HepG2 (cell line): ENCODE data around the gene CEP128. TPM values are rescaled to one million over a fixed set of nuclear protein-coding genes. Genes with fewer than 3 reads are reported as not detected.

ENCODE experiments used
- CENPBD1 ChIP-seq: sonication (generic); formaldehyde crosslinking; IDR thresholded peaks from 2 replicates; pipeline ENCODE4 v1.8.0; 2022; ENCODE audit warnings: missing genetic modification reagents, low read depth, mild to moderate bottlenecking, borderline replicate concordance
- CREB1 ChIP-seq, 2 experiments: fragments of 450-650 bp in 1 of 2; IDR thresholded peaks; 2 replicates each; pipeline ENCODE4 v1.6.1; 2016 to 2017; ENCODE audit warnings: control low read depth in 1 of 2, mild to moderate bottlenecking in 1 of 2, missing compliant biosample characterization in 1 of 2, missing genetic modification characterization in 1 of 2
- HNRNPUL1 ChIP-seq: fragments of 200-400 bp; formaldehyde crosslinking; IDR thresholded peaks from 2 replicates; pipeline ENCODE4 v1.6.1; 2017; ENCODE audit warnings: low read depth, mild to moderate bottlenecking, low read length, moderate library complexity
- MEIS1 ChIP-seq: sonication (generic); formaldehyde crosslinking; IDR thresholded peaks from 2 replicates; pipeline ENCODE4 v1.9.0; 2021; ENCODE audit warnings: mild to moderate bottlenecking, missing genetic modification reagents, moderate library complexity, borderline replicate concordance
- MYNN ChIP-seq: sonication (generic); formaldehyde crosslinking; IDR thresholded peaks from 2 replicates; pipeline ENCODE4 v1.4.0; 2020; ENCODE audit warnings: mild to moderate bottlenecking, low read depth, missing genetic modification reagents
- NCOA2 ChIP-seq: sonication (generic); formaldehyde crosslinking; IDR thresholded peaks from 2 replicates; pipeline ENCODE4 v1.8.0; 2022; ENCODE audit warnings: inconsistent platforms
- PAWR ChIP-seq: sonication (generic); formaldehyde crosslinking; IDR thresholded peaks from 2 replicates; pipeline ENCODE4 v1.4.0; 2020; ENCODE audit warnings: missing genetic modification reagents, mild to moderate bottlenecking, borderline replicate concordance
- PLSCR1 ChIP-seq: sonication (generic); formaldehyde crosslinking; IDR thresholded peaks from 2 replicates; pipeline ENCODE4 v1.5.0; 2020; ENCODE audit warnings: missing genetic modification reagents, mild to moderate bottlenecking, borderline replicate concordance
- SRY ChIP-seq: sonication (generic); formaldehyde crosslinking; IDR thresholded peaks from 2 replicates; pipeline ENCODE4 v1.8.0; 2022; ENCODE audit warnings: mild to moderate bottlenecking, missing genetic modification reagents
- ZNF558 ChIP-seq: sonication (generic); formaldehyde crosslinking; IDR thresholded peaks from 2 replicates; pipeline ENCODE4 v1.9.0; 2022; ENCODE audit warnings: mild to moderate bottlenecking, missing genetic modification reagents, borderline replicate concordance
- ZNF782 ChIP-seq: sonication (generic); formaldehyde crosslinking; IDR thresholded peaks from 2 replicates; pipeline ENCODE4 v1.4.0; 2020; ENCODE audit warnings: missing genetic modification reagents, mild to moderate bottlenecking, borderline replicate concordance
- ZNF784 ChIP-seq: sonication (generic); formaldehyde crosslinking; IDR thresholded peaks from 2 replicates; pipeline ENCODE4 v1.5.1; 2020; ENCODE audit warnings: missing genetic modification reagents, mild to moderate bottlenecking, borderline replicate concordance
- ZZZ3 ChIP-seq: sonication (generic); formaldehyde crosslinking; IDR thresholded peaks from 2 replicates; pipeline ENCODE4 v1.4.0; 2020; ENCODE audit warnings: missing genetic modification reagents, mild to moderate bottlenecking, borderline replicate concordance
- polyA plus RNA-seq, 8 experiments: library from polyadenylated mRNA; depleted of rRNA in 3 of 8; stranded (reverse) in 7 of 8; unstranded in 1 of 8; fragments of >200 nt; fragmentation: Illumina TruSeq in 4 of 8; extraction: Trizol in 4 of 8; gene quantifications; 2 replicates each; pipeline versions ENCODE4 v1.2.1 to v1.2.3, GENCODE V29; 2011 to 2016; ENCODE audit warnings: low read depth in 4 of 8, missing spikeins in 1 of 8, mixed read lengths in 1 of 8; ENCODE audit not compliant: insufficient read depth in 1 of 8
- total RNA-seq, 5 experiments: library from RNA; depleted of rRNA; stranded (reverse); fragments of >200 nt; fragmentation: Illumina TruSeq; extraction: Trizol; gene quantifications; 2 replicates each; pipeline ENCODE4 v1.2.3, GENCODE V29; 2016; ENCODE audit warnings: low read depth in 1 of 5
- TF ChIP-seq, protein P1 (sequence below): sonication (generic); formaldehyde crosslinking; IDR thresholded peaks from 2 replicates; pipeline ENCODE4 v1.5.1; 2020; ENCODE audit warnings: mild to moderate bottlenecking, missing genetic modification reagents

The CEP128 gene
- total and polyA plus RNA-seq, 2 of the 13 experiments (the other 11 are each of a cell fraction or from before 2014, with no cell fraction given) = 1.3 to 7.5 TPM

DNA sequence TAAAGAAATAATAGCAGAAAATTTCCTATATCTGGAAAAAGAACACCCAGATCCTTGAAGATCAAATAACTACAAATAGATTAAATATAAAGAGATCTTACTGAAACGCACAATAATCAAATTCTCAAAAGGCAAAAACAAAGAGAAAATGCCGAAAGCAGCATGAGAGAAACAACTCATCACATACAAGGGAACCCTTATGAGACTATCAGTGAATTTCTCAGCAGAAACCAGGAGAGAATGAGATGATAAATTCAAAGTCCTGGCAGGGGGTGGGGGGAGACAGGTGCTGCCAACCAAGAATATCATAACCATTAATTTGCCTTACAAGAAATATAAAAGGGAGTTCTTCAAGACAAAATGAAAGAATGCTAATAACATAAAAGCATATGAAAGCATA lies 73.7 kb downstream of the CEP128 start (continued):
- TF ChIP-seq ZNF784 (CRISPR knock-in tag) (no peak), ZNF558 (CRISPR knock-in tag) (no peak), MYNN (CRISPR knock-in tag) (no peak), PAWR (CRISPR knock-in tag) (no peak), ZNF782 (CRISPR knock-in tag) (no peak), PLSCR1 (CRISPR knock-in tag) (no peak), ZZZ3 (CRISPR knock-in tag) (no peak), MEIS1 (no peak), HNRNPUL1 (no peak), SRY (no peak), CENPBD1 (CRISPR knock-in tag) (no peak), CREB1 (IDR thresholded peaks at IDR 0.05) (no peak), CREB1 (CRISPR knock-in tag; IDR thresholded peaks at IDR 0.05) (no peak), NCOA2 (CRISPR knock-in tag) (no peak)
- TF ChIP-seq, protein P1, sequence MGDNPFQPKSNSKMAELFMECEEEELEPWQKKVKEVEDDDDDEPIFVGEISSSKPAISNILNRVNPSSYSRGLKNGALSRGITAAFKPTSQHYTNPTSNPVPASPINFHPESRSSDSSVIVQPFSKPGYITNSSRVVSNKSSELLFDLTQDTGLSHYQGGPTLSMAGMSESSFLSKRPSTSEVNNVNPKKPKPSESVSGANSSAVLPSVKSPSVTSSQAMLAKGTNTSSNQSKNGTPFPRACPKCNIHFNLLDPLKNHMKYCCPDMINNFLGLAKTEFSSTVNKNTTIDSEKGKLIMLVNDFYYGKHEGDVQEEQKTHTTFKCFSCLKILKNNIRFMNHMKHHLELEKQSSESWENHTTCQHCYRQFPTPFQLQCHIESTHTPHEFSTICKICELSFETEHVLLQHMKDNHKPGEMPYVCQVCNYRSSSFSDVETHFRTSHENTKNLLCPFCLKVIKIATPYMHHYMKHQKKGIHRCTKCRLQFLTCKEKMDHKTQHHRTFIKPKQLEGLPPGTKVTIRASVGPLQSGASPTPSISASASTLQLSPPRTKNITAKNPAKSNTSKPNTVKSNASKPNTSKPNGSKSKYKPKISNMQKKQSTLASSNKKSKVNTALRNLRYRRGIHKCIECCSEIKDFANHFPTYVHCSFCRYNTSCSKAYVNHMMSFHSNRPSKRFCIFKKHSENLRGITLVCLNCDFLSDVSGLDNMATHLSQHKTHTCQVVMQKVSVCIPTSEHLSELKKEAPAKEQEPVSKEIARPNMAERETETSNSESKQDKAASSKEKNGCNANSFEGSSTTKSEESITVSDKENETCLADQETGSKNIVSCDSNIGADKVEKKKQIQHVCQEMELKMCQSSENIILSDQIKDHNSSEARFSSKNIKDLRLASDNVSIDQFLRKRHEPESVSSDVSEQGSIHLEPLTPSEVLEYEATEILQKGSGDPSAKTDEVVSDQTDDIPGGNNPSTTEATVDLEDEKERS (CRISPR knock-in tag) = no peak
